Activated T-helper 2 cell treated with anti-CD3 and anti-CD28 coated beads, Interferon-gamma antibody, Interleukin-2, Interleukin-4, amounts not matched to agents 10 μg/mL and 5 μg/mL and 100 μg/mL, durations not matched to agents 14 hours and 24 hours and 36 hours (primary cell): ENCODE data around the gene ARSG. TPM values are rescaled to one million over a fixed set of nuclear protein-coding genes. Genes with fewer than 3 reads are reported as not detected.
"Not testable (repeated sequence)": the region's sequence is repeated elsewhere in the genome, so short reads cannot be mapped to it uniquely, and the experiment has no call there.

Experiments
- DNase-seq: peaks from one replicate; pipeline ENCODE4 v3.0.0; 2021; ENCODE audit warnings: low spot score
- H3K27ac Mint-ChIP-seq: one replicate; pipeline ENCODE4 v1.8.0; 2021; ENCODE audit warnings: mixed read lengths
- H3K27me3 Mint-ChIP-seq: one replicate; pipeline ENCODE4 v1.8.0; 2021; ENCODE audit warnings: low read depth, mixed read lengths
- H3K36me3 Mint-ChIP-seq: one replicate; pipeline ENCODE4 v1.8.0; 2021; ENCODE audit warnings: low read depth, mixed read lengths
- H3K4me1 Mint-ChIP-seq: one replicate; pipeline ENCODE4 v1.8.0; 2021; ENCODE audit warnings: low read depth, mixed read lengths
- H3K4me3 Mint-ChIP-seq: one replicate; pipeline ENCODE4 v1.8.0; 2021; ENCODE audit warnings: low read depth, mild to moderate bottlenecking, moderate library complexity, mixed read lengths
- H3K9me3 Mint-ChIP-seq: one replicate; pipeline ENCODE4 v1.8.0; 2021; ENCODE audit warnings: mixed read lengths
- intact Hi-C: fragments of 100-400 bp; cut with micrococcal nuclease; formaldehyde crosslinking; loops from one replicate; pipeline ENCODE4 v1.15.1; 2023
- total RNA-seq: library from RNA; stranded (reverse); gene quantifications from 2 replicates; pipeline ENCODE4 v1.2.3, GENCODE V29; 2022

Gene ARSG
- total RNA-seq, 1 donor from 2014 or later: 7.3 TPM

- intact Hi-C loops, DNase-seq, H3K27ac Mint-ChIP-seq, H3K4me3 Mint-ChIP-seq, H3K27me3 Mint-ChIP-seq: not testable (repeated sequence)
- Mint-ChIP-seq H3K9me3 (peaks cover 43% of the 10 kb centered on the region), H3K4me1 (peaks cover 22% of the 10 kb centered on the region), H3K36me3 (peaks cover 48% of the 10 kb centered on the region)
Measured at GRCh38 chr17:68403837-68404236, 112.5 kb downstream of the ARSG start.

DNA sequence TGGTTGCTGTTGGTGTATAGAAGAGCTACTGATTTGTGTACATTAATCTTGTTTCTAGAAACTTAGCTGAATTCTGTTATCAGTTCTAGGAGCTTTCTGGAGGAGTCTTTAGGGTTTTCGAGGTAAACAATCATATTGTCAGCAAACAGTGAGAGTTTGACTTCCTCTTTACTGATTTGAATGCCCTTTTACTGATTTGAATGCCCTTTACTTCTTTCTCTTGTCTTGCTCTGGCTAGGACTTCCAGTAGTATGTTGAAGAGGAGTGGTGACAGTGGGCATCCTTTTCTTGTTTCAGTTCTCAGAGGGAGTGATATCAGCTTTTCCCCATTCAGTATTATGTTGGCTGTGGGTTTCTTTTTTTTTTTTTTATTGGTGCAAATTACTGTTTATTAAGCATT lies 116.4 kb downstream of the ARSG start:
- Mint-ChIP-seq H3K36me3 (peaks cover 53% of the 10 kb centered on the region), H3K9me3 (peaks cover 50% of the 10 kb centered on the region)
- H3K27me3 Mint-ChIP-seq, H3K27ac Mint-ChIP-seq, H3K4me1 Mint-ChIP-seq, DNase-seq, intact Hi-C loops, H3K4me3 Mint-ChIP-seq: not testable (repeated sequence)

GRCh38 chr17:68413597-68414560 lies 122.6 kb downstream of the ARSG start:
- peak; percentile 58 for DNase-seq
- H3K27ac Mint-ChIP-seq: peak overlapping the region; percentile 65
- H3K36me3 Mint-ChIP-seq: peaks cover 39% of the 10 kb centered on the region
- H3K27me3 Mint-ChIP-seq, intact Hi-C loops: not testable (repeated sequence)
- peak overlapping the region; percentile 87 for H3K4me3 Mint-ChIP-seq
- H3K9me3 Mint-ChIP-seq: peaks cover 21% of the 10 kb centered on the region
- peaks cover 16% of the 10 kb centered on the region for H3K4me1 Mint-ChIP-seq

- intact Hi-C loops, DNase-seq, H3K27me3 Mint-ChIP-seq: not testable (repeated sequence)
- Mint-ChIP-seq H3K4me3 (peak overlapping the region; percentile 87), H3K4me1 (peaks cover 16% of the 10 kb centered on the region), H3K9me3 (peaks cover 21% of the 10 kb centered on the region), H3K27ac (peak overlapping the region; percentile 56), H3K36me3 (peaks cover 44% of the 10 kb centered on the region)
Measured at GRCh38 chr17:68414901-68415300, 123.6 kb downstream of the ARSG start.

- no peak for DNase-seq
- peaks cover 16% of the 10 kb centered on the region for H3K4me1 Mint-ChIP-seq
- no peak overlapping the region for H3K4me3 Mint-ChIP-seq
- no peaks in the 10 kb centered on the region for H3K27me3 Mint-ChIP-seq
- H3K36me3 Mint-ChIP-seq: peaks cover 51% of the 10 kb centered on the region
- intact Hi-C loops: no loop called here
- peaks cover 13% of the 10 kb centered on the region for H3K9me3 Mint-ChIP-seq
- H3K27ac Mint-ChIP-seq: no peak overlapping the region
Measured at GRCh38 chr17:68417317-68417716, 126.0 kb downstream of the ARSG start.

- H3K27me3 Mint-ChIP-seq: no peaks in the 10 kb centered on the region
- H3K4me3 Mint-ChIP-seq: no peak overlapping the region
- DNase-seq: no peak
- no peak overlapping the region for H3K27ac Mint-ChIP-seq
- peaks cover 13% of the 10 kb centered on the region for H3K9me3 Mint-ChIP-seq
- peaks cover 15% of the 10 kb centered on the region for H3K4me1 Mint-ChIP-seq
- peaks cover 49% of the 10 kb centered on the region for H3K36me3 Mint-ChIP-seq
- intact Hi-C loops: no loop called here
Measured at GRCh38 chr17:68418876-68419275, 127.6 kb downstream of the ARSG start.

- no peak overlapping the region for H3K4me3 Mint-ChIP-seq
- H3K4me1 Mint-ChIP-seq: peaks cover 3% of the 10 kb centered on the region
- intact Hi-C loops: no loop called here
- peaks cover 13% of the 10 kb centered on the region for H3K9me3 Mint-ChIP-seq
- H3K36me3 Mint-ChIP-seq: peaks cover 50% of the 10 kb centered on the region
- no peak overlapping the region for H3K27ac Mint-ChIP-seq
- DNase-seq: no peak
- no peaks in the 10 kb centered on the region for H3K27me3 Mint-ChIP-seq
Measured at GRCh38 chr17:68420065-68420464, 128.8 kb downstream of the ARSG start.

- H3K4me3 Mint-ChIP-seq: no peak overlapping the region
- no peaks in the 10 kb centered on the region for H3K4me1 Mint-ChIP-seq
- H3K36me3 Mint-ChIP-seq: peaks cover 49% of the 10 kb centered on the region
- no peak for DNase-seq
- intact Hi-C loops: no loop called here
- H3K9me3 Mint-ChIP-seq: peaks cover 4% of the 10 kb centered on the region
- no peaks in the 10 kb centered on the region for H3K27me3 Mint-ChIP-seq
- no peak overlapping the region for H3K27ac Mint-ChIP-seq
Measured at GRCh38 chr17:68421486-68421885, 130.2 kb downstream of the ARSG start.

DNA sequence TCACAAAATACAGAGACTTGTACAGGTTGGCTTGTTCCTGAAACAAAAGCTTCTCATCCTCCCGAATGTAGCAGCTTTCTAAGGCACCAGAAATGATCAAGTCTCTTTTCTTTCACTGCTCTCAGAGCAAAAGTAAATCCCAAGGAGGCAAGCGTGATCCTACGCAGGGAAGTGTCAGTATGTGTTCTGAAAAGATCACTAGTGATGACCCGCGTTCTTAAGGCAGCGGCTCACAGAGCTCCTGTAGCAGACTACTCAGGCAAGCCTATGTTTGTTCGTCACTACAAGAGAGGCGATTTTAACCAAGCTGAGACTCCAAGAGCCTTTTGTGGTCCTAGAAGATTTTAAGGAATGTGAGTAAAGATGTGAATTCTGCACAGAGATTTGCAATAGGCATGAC lies 131.5 kb downstream of the ARSG start:
- Mint-ChIP-seq H3K36me3 (peaks cover 47% of the 10 kb centered on the region), H3K4me1 (no peaks in the 10 kb centered on the region), H3K9me3 (no peaks in the 10 kb centered on the region), H3K27ac (no peak overlapping the region), H3K4me3 (no peak overlapping the region), H3K27me3 (no peaks in the 10 kb centered on the region)
- no peak for DNase-seq
- intact Hi-C loops: no loop called here

- no peaks in the 10 kb centered on the region for H3K9me3 Mint-ChIP-seq
- no peak overlapping the region for H3K4me3 Mint-ChIP-seq
- intact Hi-C loops: no loop called here
- H3K27me3 Mint-ChIP-seq: no peaks in the 10 kb centered on the region
- H3K36me3 Mint-ChIP-seq: peaks cover 45% of the 10 kb centered on the region
- no peaks in the 10 kb centered on the region for H3K4me1 Mint-ChIP-seq
- DNase-seq: no peak
- no peak overlapping the region for H3K27ac Mint-ChIP-seq
Measured at GRCh38 chr17:68423251-68423650, 132.0 kb downstream of the ARSG start.

GRCh38 chr17:68424203-68424602 lies 132.9 kb downstream of the ARSG start:
- DNase-seq: no peak
- Mint-ChIP-seq H3K4me3 (no peak overlapping the region), H3K27me3 (no peaks in the 10 kb centered on the region), H3K4me1 (no peaks in the 10 kb centered on the region), H3K27ac (no peak overlapping the region), H3K9me3 (no peaks in the 10 kb centered on the region), H3K36me3 (peaks cover 41% of the 10 kb centered on the region)
- intact Hi-C loops: no loop called here

- H3K27me3 Mint-ChIP-seq: no peaks in the 10 kb centered on the region
- no peak for DNase-seq
- H3K4me3 Mint-ChIP-seq: no peak overlapping the region
- no peaks in the 10 kb centered on the region for H3K9me3 Mint-ChIP-seq
- H3K36me3 Mint-ChIP-seq: peaks cover 43% of the 10 kb centered on the region
- H3K4me1 Mint-ChIP-seq: no peaks in the 10 kb centered on the region
- intact Hi-C loops: no loop called here
- H3K27ac Mint-ChIP-seq: no peak overlapping the region
Measured at GRCh38 chr17:68424861-68425260, 133.6 kb downstream of the ARSG start.

DNA sequence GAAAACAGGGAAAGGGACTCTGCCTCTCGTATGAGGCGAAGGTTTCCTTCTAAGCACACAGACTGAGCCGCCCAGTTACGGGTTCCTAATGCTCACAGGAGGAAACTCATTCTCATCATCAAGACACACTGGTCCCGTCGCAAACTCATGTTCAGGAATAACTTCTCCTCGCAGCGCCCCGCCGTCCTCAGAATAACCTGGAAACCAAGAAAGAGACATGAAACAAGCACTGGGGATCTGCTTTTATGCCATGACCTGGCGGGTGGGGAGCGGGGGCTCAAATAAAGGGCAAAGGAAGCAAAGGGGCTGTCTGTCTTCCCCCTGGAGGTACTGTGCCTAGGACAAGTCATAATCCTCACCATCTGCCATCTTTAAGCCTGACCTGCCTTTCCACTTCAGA lies 134.7 kb downstream of the ARSG start:
- Mint-ChIP-seq H3K27ac (no peak overlapping the region), H3K4me3 (no peak overlapping the region), H3K27me3 (no peaks in the 10 kb centered on the region), H3K36me3 (peaks cover 41% of the 10 kb centered on the region), H3K4me1 (no peaks in the 10 kb centered on the region), H3K9me3 (no peaks in the 10 kb centered on the region)
- intact Hi-C loops: no loop called here
- no peak for DNase-seq
